HepG2 (cell line): ENCODE results near the gene TTLL1. TPM values are rescaled to one million over a fixed set of nuclear protein-coding genes. Genes with fewer than 3 reads are reported as not detected.
A peak's percentile ranks its signal among the peaks of the same experiment; 100 is the strongest.

Experiments
- ASH2L ChIP-seq: fragments of 300-600, 200-600 bp; sonication (generic); IDR thresholded peaks from 2 replicates; pipeline ENCODE4 v1.7.0; 2017; ENCODE audit warnings: low read depth, mild to moderate bottlenecking, moderate library complexity, mixed read lengths, low read length; ENCODE audit not compliant: insufficient read length
- FOSL1 ChIP-seq: sonication (generic); formaldehyde crosslinking; IDR thresholded peaks from 2 replicates; pipeline ENCODE4 v1.9.0; 2021; ENCODE audit warnings: missing genetic modification reagents, borderline replicate concordance
- GABPB1 ChIP-seq: IDR thresholded peaks from 2 replicates; pipeline ENCODE4 v1.6.1; 2016; ENCODE audit warnings: mild to moderate bottlenecking, missing genetic modification reagents, moderate library complexity, missing compliant biosample characterization
- GRHL1 ChIP-seq: sonication (generic); formaldehyde crosslinking; conservative IDR thresholded peaks from 2 replicates; pipeline ENCODE4 v1.8.0; 2022; ENCODE audit warnings: missing genetic modification reagents
- HDAC1 ChIP-seq: sonication (generic); formaldehyde crosslinking; IDR thresholded peaks from 2 replicates; pipeline ENCODE4 v1.5.1; 2020; ENCODE audit warnings: mild to moderate bottlenecking, missing genetic modification reagents
- KDM3A ChIP-seq: IDR thresholded peaks from 2 replicates; pipeline ENCODE4 v1.6.1; 2018; ENCODE audit warnings: low read depth, missing compliant biosample characterization
- LCORL ChIP-seq, 2 experiments: fragments of 450-650 bp in 1 of 2; sonication (generic) in 1 of 2; formaldehyde crosslinking in 1 of 2; IDR thresholded peaks; 2 replicates each; pipeline versions ENCODE4 v1.5.0 to v1.6.1; 2017 to 2020; ENCODE audit warnings: antibody characterized with exemption in 1 of 2, missing genetic modification reagents in 1 of 2
- PTBP1 ChIP-seq: fragments of 200-400 bp; formaldehyde crosslinking; IDR thresholded peaks from 2 replicates; pipeline ENCODE4 v1.6.1; 2018; ENCODE audit warnings: low read length, low read depth; ENCODE audit not compliant: poor library complexity, severe bottlenecking
- RAD51 ChIP-seq: fragments of 450-650 bp; IDR thresholded peaks from 2 replicates; pipeline ENCODE4 v1.6.1; 2016; ENCODE audit warnings: borderline replicate concordance
- RFX1 ChIP-seq: fragments of 450-650 bp; IDR thresholded peaks from 2 replicates; pipeline ENCODE4 v1.6.1; 2017
- TFDP2 ChIP-seq: sonication (generic); formaldehyde crosslinking; IDR thresholded peaks from 2 replicates; pipeline ENCODE4 v1.4.0; 2020; ENCODE audit warnings: missing genetic modification reagents
- ZBTB25 ChIP-seq: IDR thresholded peaks from 2 replicates; pipeline ENCODE4 v1.6.1; 2018; ENCODE audit warnings: missing genetic modification reagents
- ZNF33B ChIP-seq: sonication (generic); formaldehyde crosslinking; IDR thresholded peaks from 2 replicates; pipeline ENCODE4 v1.5.1; 2020; ENCODE audit warnings: mild to moderate bottlenecking, missing genetic modification reagents
- ZNF556 ChIP-seq: sonication (generic); formaldehyde crosslinking; IDR thresholded peaks from 2 replicates; pipeline ENCODE4 v1.4.0; 2020; ENCODE audit warnings: mild to moderate bottlenecking, missing genetic modification reagents, borderline replicate concordance
- ZNF615 ChIP-seq: sonication (generic); formaldehyde crosslinking; IDR thresholded peaks from 2 replicates; pipeline ENCODE4 v1.5.0; 2020; ENCODE audit warnings: mild to moderate bottlenecking, missing genetic modification reagents, borderline replicate concordance
- polyA plus RNA-seq, 8 experiments: library from polyadenylated mRNA; depleted of rRNA in 3 of 8; stranded (reverse) in 7 of 8; unstranded in 1 of 8; fragments of >200 nt; fragmentation: Illumina TruSeq in 4 of 8; extraction: Trizol in 4 of 8; gene quantifications; 2 replicates each; pipeline versions ENCODE4 v1.2.1 to v1.2.3, GENCODE V29; 2011 to 2016; ENCODE audit warnings: low read depth in 4 of 8, missing spikeins in 1 of 8, mixed read lengths in 1 of 8; ENCODE audit not compliant: insufficient read depth in 1 of 8
- total RNA-seq, 5 experiments: library from RNA; depleted of rRNA; stranded (reverse); fragments of >200 nt; fragmentation: Illumina TruSeq; extraction: Trizol; gene quantifications; 2 replicates each; pipeline ENCODE4 v1.2.3, GENCODE V29; 2016; ENCODE audit warnings: low read depth in 1 of 5
- TF ChIP-seq, protein P1 (sequence below): sonication (generic); formaldehyde crosslinking; conservative IDR thresholded peaks from 2 replicates; pipeline ENCODE4 v1.8.0; 2022; ENCODE audit warnings: mild to moderate bottlenecking, moderate library complexity, missing genetic modification reagents
- TF ChIP-seq, protein P2 (sequence below): sonication (generic); formaldehyde crosslinking; IDR thresholded peaks from 2 replicates; pipeline ENCODE4 v1.4.0; 2020; ENCODE audit warnings: missing genetic modification reagents
- TF ChIP-seq, protein P3 (sequence below): sonication (generic); formaldehyde crosslinking; IDR thresholded peaks from 2 replicates; pipeline ENCODE4 v1.8.0; 2022; ENCODE audit warnings: mild to moderate bottlenecking, missing genetic modification reagents; ENCODE audit not compliant: insufficient replicate concordance

The TTLL1 gene
- total and polyA plus RNA-seq, 2 of the 13 experiments (the other 11 are each of a cell fraction or from before 2014, with no cell fraction given) = 1.6 to 5.3 TPM

DNA sequence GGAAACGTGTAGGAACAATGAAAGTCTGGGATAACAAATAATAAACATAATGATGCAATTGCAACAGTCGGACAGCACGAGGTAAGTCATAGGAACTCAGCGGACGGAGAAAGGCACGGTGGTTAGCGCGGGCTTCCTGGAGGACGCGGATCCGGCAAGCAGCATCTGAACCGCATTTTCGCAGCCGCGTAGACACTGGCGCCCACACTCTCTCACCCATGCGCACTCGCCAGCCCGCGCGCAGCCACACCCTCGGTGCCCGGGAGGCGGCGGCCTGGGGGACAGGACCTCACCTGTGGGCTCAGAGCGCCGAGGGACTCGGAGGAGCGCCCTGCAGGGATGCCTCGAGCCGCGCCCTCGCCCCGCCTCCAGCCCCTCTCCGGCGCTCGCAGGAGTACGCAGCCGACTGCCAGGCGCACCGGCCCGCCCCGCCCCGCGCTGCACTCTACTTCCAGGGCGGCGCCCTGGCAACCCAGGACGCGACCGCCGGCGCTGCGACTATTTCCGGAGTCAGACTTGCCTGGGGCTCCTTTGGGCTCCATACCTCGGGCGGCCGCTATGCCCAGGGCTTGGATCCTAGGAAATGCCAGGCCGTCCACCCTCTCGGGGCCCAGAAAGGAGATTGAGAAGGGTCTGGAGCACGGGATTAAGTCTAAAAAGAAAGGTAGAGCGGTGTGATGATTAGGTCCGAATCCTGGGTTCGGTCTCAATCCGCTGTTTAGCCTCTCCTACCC, at the start of gene TTLL1 (continued):
- TF ChIP-seq, protein P1, sequence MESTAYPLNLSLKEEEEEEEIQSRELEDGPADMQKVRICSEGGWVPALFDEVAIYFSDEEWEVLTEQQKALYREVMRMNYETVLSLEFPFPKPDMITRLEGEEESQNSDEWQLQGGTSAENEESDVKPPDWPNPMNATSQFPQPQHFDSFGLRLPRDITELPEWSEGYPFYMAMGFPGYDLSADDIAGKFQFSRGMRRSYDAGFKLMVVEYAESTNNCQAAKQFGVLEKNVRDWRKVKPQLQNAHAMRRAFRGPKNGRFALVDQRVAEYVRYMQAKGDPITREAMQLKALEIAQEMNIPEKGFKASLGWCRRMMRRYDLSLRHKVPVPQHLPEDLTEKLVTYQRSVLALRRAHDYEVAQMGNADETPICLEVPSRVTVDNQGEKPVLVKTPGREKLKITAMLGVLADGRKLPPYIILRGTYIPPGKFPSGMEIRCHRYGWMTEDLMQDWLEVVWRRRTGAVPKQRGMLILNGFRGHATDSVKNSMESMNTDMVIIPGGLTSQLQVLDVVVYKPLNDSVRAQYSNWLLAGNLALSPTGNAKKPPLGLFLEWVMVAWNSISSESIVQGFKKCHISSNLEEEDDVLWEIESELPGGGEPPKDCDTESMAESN (CRISPR knock-in tag) = peak; percentile 100
- TF ChIP-seq ASH2L (peak; percentile 54), ZNF33B (CRISPR knock-in tag) (peak; percentile 61; the same call in 1 of the 2 replicates), GABPB1 (CRISPR knock-in tag) (peak; percentile 97), ZNF615 (CRISPR knock-in tag) (no peak), RFX1 (peak; percentile 95), KDM3A (CRISPR knock-in tag) (0 out of 2 replicates have a peak, but pooled peaks have one; percentile 21), LCORL (IDR thresholded peaks at IDR 0.05) (no peak), LCORL (CRISPR knock-in tag; IDR thresholded peaks at IDR 0.05) (peak; percentile 71; the same call in 1 of the 2 replicates), ZNF556 (CRISPR knock-in tag) (0 out of 2 replicates have a peak, but pooled peaks have one; percentile 54), FOSL1 (CRISPR knock-in tag) (no peak), ZBTB25 (CRISPR knock-in tag) (peak; percentile 69), GRHL1 (CRISPR knock-in tag) (no peak), RAD51 (no peak), HDAC1 (CRISPR knock-in tag) (peak; percentile 84), PTBP1 (no peak), TFDP2 (peak; percentile 75)
- TF ChIP-seq, protein P2, sequence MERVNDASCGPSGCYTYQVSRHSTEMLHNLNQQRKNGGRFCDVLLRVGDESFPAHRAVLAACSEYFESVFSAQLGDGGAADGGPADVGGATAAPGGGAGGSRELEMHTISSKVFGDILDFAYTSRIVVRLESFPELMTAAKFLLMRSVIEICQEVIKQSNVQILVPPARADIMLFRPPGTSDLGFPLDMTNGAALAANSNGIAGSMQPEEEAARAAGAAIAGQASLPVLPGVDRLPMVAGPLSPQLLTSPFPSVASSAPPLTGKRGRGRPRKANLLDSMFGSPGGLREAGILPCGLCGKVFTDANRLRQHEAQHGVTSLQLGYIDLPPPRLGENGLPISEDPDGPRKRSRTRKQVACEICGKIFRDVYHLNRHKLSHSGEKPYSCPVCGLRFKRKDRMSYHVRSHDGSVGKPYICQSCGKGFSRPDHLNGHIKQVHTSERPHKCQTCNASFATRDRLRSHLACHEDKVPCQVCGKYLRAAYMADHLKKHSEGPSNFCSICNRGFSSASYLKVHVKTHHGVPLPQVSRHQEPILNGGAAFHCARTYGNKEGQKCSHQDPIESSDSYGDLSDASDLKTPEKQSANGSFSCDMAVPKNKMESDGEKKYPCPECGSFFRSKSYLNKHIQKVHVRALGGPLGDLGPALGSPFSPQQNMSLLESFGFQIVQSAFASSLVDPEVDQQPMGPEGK (CRISPR knock-in tag) = peak; percentile 53
- TF ChIP-seq, protein P3, sequence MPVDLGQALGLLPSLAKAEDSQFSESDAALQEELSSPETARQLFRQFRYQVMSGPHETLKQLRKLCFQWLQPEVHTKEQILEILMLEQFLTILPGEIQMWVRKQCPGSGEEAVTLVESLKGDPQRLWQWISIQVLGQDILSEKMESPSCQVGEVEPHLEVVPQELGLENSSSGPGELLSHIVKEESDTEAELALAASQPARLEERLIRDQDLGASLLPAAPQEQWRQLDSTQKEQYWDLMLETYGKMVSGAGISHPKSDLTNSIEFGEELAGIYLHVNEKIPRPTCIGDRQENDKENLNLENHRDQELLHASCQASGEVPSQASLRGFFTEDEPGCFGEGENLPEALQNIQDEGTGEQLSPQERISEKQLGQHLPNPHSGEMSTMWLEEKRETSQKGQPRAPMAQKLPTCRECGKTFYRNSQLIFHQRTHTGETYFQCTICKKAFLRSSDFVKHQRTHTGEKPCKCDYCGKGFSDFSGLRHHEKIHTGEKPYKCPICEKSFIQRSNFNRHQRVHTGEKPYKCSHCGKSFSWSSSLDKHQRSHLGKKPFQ (CRISPR knock-in tag) = peak; percentile 58
